ENCODE data around the gene WDR88. TPM values are rescaled to one million over a fixed set of nuclear protein-coding genes. Genes with fewer than 3 reads are reported as not detected.

Gene WDR88
- total and polyA plus RNA-seq, 2 of the 13 experiments (the other 11 are each of a cell fraction or from before 2014, with no cell fraction given), result not detected

GRCh38 chr19:33100894-33101644 is 30.8 kb upstream of the WDR88 start (continued):
- TF ChIP-seq, protein P1, sequence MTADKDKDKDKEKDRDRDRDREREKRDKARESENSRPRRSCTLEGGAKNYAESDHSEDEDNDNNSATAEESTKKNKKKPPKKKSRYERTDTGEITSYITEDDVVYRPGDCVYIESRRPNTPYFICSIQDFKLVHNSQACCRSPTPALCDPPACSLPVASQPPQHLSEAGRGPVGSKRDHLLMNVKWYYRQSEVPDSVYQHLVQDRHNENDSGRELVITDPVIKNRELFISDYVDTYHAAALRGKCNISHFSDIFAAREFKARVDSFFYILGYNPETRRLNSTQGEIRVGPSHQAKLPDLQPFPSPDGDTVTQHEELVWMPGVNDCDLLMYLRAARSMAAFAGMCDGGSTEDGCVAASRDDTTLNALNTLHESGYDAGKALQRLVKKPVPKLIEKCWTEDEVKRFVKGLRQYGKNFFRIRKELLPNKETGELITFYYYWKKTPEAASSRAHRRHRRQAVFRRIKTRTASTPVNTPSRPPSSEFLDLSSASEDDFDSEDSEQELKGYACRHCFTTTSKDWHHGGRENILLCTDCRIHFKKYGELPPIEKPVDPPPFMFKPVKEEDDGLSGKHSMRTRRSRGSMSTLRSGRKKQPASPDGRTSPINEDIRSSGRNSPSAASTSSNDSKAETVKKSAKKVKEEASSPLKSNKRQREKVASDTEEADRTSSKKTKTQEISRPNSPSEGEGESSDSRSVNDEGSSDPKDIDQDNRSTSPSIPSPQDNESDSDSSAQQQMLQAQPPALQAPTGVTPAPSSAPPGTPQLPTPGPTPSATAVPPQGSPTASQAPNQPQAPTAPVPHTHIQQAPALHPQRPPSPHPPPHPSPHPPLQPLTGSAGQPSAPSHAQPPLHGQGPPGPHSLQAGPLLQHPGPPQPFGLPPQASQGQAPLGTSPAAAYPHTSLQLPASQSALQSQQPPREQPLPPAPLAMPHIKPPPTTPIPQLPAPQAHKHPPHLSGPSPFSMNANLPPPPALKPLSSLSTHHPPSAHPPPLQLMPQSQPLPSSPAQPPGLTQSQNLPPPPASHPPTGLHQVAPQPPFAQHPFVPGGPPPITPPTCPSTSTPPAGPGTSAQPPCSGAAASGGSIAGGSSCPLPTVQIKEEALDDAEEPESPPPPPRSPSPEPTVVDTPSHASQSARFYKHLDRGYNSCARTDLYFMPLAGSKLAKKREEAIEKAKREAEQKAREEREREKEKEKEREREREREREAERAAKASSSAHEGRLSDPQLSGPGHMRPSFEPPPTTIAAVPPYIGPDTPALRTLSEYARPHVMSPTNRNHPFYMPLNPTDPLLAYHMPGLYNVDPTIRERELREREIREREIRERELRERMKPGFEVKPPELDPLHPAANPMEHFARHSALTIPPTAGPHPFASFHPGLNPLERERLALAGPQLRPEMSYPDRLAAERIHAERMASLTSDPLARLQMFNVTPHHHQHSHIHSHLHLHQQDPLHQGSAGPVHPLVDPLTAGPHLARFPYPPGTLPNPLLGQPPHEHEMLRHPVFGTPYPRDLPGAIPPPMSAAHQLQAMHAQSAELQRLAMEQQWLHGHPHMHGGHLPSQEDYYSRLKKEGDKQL (CRISPR knock-in tag; IDR thresholded peaks at IDR 0.05; ENCODE audit: low read depth), result peak; percentile 92
- TF ChIP-seq ISX (CRISPR knock-in tag; conservative IDR thresholded peaks at IDR 0.05) (no peak), ZBTB7B (CRISPR knock-in tag; IDR thresholded peaks at IDR 0.05) (peak; percentile 65; the same call in 1 of the 2 replicates), RFX3 (CRISPR knock-in tag; IDR thresholded peaks at IDR 0.05) (peak; percentile 80), MTF1 (CRISPR knock-in tag; IDR thresholded peaks at IDR 0.05) (no peak), ZFYVE20 (CRISPR knock-in tag; IDR thresholded peaks at IDR 0.05; ENCODE audit: borderline replicate concordance, low read depth) (no peak), GFI1 (CRISPR knock-in tag; IDR thresholded peaks at IDR 0.05; ENCODE audit: borderline replicate concordance) (peak; percentile 98), HHEX (CRISPR knock-in tag; IDR thresholded peaks at IDR 0.05) (peak; percentile 99), KLF6 (CRISPR knock-in tag; IDR thresholded peaks at IDR 0.05) (0 out of 2 replicates have a peak, but pooled peaks have one; percentile 15), JUN (CRISPR knock-in tag; IDR thresholded peaks at IDR 0.05) (peak; percentile 59; the same call in 1 of the 2 replicates), ZNF614 (CRISPR knock-in tag; IDR thresholded peaks at IDR 0.05; ENCODE audit: borderline replicate concordance) (no peak), ZNF382 (CRISPR knock-in tag; IDR thresholded peaks at IDR 0.05; ENCODE audit: borderline replicate concordance) (no peak), MIXL1 (CRISPR knock-in tag; IDR thresholded peaks at IDR 0.05) (0 out of 2 replicates have a peak, but pooled peaks have one; percentile 22), SP5 (CRISPR knock-in tag; IDR thresholded peaks at IDR 0.05; ENCODE audit: borderline replicate concordance, low read depth) (peak; percentile 96), SAP130 (CRISPR knock-in tag; IDR thresholded peaks at IDR 0.05; ENCODE audit: low read depth) (peak; percentile 65), BHLHE40 (IDR thresholded peaks at IDR 0.05; ENCODE audit: low read length) (0 out of 2 replicates have a peak, but pooled peaks have one; percentile 9), NKX3-1 (CRISPR knock-in tag; IDR thresholded peaks at IDR 0.05) (0 out of 2 replicates have a peak, but pooled peaks have one; percentile 42), ZNF777 (CRISPR knock-in tag; IDR thresholded peaks at IDR 0.05) (no peak), SIX4 (CRISPR knock-in tag; IDR thresholded peaks at IDR 0.05) (peak; percentile 81), MEF2D (CRISPR knock-in tag; IDR thresholded peaks at IDR 0.05) (0 out of 2 replicates have a peak, but pooled peaks have one; percentile 21)
- TF ChIP-seq, protein P2, sequence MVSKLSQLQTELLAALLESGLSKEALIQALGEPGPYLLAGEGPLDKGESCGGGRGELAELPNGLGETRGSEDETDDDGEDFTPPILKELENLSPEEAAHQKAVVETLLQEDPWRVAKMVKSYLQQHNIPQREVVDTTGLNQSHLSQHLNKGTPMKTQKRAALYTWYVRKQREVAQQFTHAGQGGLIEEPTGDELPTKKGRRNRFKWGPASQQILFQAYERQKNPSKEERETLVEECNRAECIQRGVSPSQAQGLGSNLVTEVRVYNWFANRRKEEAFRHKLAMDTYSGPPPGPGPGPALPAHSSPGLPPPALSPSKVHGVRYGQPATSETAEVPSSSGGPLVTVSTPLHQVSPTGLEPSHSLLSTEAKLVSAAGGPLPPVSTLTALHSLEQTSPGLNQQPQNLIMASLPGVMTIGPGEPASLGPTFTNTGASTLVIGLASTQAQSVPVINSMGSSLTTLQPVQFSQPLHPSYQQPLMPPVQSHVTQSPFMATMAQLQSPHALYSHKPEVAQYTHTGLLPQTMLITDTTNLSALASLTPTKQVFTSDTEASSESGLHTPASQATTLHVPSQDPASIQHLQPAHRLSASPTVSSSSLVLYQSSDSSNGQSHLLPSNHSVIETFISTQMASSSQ (IDR thresholded peaks at IDR 0.05; ENCODE audit: low read depth), result peak; percentile 55; the same call in 1 of the 2 replicates
- TF ChIP-seq, protein P2 (CRISPR knock-in tag; IDR thresholded peaks at IDR 0.05; ENCODE audit: borderline replicate concordance), result peak; percentile 55; the same call in 1 of the 2 replicates
